Activated naive CD4-positive, alpha-beta T cell (primary cell): ENCODE results near the gene ACO1.

Source experiments
- DNase-seq, 4 experiments: peaks; one replicate each; lab custom pipeline; 2025; lab: John Stamatoyannopoulos, UW

ACO1 gene

GRCh38 chr9:32419921-32420320 is 35.5 kb downstream of the ACO1 start:
- DNase-seq = no peak

GRCh38 chr9:32422237-32422806 is 37.9 kb downstream of the ACO1 start:
- no peak for DNase-seq

DNA sequence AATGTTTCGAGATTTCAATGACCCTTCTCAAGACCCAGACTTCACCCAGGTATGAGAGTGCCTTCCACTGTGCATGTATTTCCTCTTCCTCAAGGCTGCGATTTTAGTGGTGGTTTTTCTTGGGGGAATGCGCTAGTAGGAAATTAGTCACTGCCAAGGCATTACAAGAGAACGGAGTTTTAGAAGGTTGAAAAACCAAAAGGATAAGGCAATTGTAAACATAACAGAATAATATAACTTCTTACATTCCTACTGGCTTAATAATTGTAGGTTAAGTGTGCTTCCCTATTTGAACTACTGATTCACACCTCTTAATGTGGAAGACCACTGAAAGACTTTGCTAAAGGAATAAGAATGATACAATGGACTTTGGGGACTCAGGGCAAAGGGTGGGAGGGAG is 38.9 kb downstream of the ACO1 start:
- no peak for DNase-seq

DNA sequence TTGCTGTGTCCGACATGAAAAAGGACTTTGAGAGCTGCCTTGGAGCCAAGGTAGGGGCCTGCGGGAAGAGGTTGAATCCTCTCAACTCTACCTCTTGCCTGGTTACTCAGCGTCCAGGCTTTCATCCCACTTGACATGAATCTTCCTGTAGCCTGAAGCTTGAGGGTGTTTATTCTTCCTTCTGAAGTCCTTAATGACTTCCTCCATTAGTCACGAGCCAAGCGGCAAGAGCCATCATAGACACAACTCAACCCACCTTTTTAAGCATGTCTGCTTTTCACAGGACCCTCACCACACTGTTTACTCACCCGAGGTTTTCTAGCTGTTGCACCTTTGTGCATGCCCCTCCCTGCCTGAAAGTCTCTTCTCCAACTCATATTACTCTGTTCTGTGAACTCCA is 40.2 kb downstream of the ACO1 start:
- no peak for DNase-seq

- no peak for DNase-seq
Observed at GRCh38 chr9:32426278-32426939, 42.0 kb downstream of the ACO1 start.

GRCh38 chr9:32427111-32427873 is 42.8 kb downstream of the ACO1 start:
- DNase-seq = no peak

GRCh38 chr9:32430720-32431119 is 46.3 kb downstream of the ACO1 start:
- no peak for DNase-seq

GRCh38 chr9:32431196-32431595 is 46.8 kb downstream of the ACO1 start:
- DNase-seq = no peak

GRCh38 chr9:32431940-32432555 is 47.6 kb downstream of the ACO1 start:
- DNase-seq = peak in 2 of 4 experiments; percentile 4 to 22

GRCh38 chr9:32434892-32435291 is 50.4 kb downstream of the ACO1 start:
- no peak for DNase-seq

DNA sequence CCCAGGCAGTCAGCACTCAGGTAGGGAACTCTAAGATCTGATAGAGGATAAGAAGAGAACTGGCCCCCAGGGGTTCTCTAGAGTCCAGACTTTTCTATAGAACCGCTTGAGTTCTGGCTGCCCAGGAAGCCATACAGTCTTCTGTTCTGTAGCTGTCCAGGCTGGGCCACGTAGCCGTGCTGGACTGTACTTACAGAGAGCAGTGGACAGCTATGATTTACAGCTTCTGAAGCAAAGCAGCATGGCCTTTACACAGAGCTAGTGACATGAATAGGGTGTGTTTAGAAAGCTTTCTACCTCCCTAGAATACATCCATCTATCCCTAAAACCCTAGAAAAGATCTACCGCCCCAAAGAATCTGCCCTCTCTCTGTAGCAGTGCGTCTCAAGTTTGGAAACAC is 57.2 kb downstream of the ACO1 start:
- DNase-seq = no peak

DNA sequence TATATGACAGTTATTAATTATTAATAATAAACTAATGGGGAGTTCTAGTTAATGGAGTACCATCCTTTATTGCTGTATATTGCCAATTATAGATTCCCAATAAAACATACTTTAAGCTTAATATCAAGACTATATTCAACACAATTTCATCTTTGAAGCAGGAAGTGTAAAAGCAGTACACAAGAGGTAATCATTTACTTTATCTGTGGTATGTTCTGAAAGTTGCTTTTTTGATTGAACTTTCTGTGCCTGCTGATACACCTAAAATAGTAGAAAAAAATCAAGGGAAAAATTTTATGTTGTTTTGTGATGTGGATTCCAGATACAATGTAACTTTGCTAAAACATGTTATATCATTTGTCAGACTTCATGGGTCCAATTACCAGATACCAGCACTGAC is 58.0 kb downstream of the ACO1 start:
- no peak for DNase-seq

DNA sequence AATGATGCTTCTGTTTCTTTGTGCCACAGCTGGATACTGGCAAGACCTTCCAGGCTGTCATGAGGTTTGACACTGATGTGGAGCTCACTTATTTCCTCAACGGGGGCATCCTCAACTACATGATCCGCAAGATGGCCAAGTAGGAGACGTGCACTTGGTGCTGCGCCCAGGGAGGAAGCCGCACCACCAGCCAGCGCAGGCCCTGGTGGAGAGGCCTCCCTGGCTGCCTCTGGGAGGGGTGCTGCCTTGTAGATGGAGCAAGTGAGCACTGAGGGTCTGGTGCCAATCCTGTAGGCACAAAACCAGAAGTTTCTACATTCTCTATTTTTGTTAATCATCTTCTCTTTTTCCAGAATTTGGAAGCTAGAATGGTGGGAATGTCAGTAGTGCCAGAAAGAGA is 65.5 kb downstream of the ACO1 start:
- DNase-seq = no peak

- no peak for DNase-seq
Observed at GRCh38 chr9:32454280-32454679, 69.8 kb downstream of the ACO1 start.

DNA sequence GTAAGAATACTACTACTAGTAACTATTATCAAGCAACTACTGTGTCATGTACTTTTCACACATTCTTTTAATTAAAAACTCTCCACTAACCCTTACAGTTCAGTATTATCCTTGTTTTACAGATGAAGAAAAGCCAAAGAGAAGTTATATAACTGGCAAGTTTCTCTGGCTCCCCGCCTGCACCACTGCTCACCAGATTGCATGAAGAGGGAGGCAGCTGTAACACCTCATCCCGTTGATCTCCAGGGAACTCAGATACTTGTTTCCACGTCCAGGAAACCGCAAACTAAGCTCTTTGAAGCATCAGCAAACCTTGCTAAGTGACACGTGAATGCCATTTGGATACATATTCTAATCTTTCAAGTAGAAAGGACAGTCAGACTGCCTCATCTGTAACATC is 71.3 kb downstream of the ACO1 start:
- DNase-seq = no peak

DNA sequence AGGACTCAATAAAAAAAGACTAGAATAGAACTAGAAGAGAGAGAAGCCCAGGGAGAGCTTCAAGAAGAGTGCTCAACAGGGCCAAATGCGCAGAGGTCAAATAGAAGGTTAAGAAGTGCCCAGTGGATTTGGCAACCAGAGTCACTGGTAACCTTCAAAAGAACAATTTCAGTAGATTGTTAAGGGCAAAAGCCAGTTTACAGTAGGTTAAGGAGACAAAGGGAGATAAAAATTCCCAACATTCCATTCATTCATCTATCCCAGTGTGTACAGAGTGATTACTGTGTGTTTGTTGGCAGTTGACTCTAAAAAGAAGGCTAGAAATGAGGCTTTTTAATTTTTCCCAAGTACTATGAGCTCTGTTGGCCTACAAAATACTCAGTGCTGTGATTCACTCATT is 72.1 kb downstream of the ACO1 start:
- no peak for DNase-seq

- no peak for DNase-seq
Observed at GRCh38 chr9:32463500-32464293, 79.3 kb downstream of the ACO1 start.

GRCh38 chr9:32468740-32469139 is 84.3 kb downstream of the ACO1 start:
- DNase-seq = no peak

- DNase-seq = no peak
Observed at GRCh38 chr9:32472344-32472743, 87.9 kb downstream of the ACO1 start.

DNA sequence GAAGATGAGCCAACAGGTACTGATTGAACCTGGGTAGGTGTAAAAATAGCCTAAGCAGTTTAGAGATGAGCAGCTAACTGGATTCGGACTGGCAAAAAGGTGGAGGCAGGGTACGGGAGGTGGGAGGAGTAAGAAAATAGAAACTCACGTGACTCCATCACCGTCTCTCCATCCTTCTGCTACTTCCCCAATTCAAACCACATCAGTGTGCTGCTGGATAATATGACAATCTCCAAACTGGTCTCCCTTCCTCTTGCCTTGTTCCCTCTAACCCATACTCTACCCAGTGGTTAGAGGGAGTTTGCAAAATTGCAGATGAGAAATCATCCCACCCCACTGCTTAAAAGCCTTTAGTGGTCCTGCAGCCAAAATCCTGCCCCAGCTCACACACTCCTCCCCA is 98.9 kb downstream of the ACO1 start:
- no peak for DNase-seq

GRCh38 chr9:32486839-32487562 is 102.6 kb downstream of the ACO1 start:
- DNase-seq = no peak

- DNase-seq = no peak
Observed at GRCh38 chr9:32487981-32488380, 103.5 kb downstream of the ACO1 start.
